NCI-H82 treated with DMSO at 0.1 percent for 48 hours (cell line): ENCODE data around the gene TCOF1.

Experiments
- DNase-seq: peaks from one replicate; lab custom pipeline; 2025; ENCODE audit not compliant: unreplicated experiment; lab: John Stamatoyannopoulos, UW

Gene TCOF1

DNA sequence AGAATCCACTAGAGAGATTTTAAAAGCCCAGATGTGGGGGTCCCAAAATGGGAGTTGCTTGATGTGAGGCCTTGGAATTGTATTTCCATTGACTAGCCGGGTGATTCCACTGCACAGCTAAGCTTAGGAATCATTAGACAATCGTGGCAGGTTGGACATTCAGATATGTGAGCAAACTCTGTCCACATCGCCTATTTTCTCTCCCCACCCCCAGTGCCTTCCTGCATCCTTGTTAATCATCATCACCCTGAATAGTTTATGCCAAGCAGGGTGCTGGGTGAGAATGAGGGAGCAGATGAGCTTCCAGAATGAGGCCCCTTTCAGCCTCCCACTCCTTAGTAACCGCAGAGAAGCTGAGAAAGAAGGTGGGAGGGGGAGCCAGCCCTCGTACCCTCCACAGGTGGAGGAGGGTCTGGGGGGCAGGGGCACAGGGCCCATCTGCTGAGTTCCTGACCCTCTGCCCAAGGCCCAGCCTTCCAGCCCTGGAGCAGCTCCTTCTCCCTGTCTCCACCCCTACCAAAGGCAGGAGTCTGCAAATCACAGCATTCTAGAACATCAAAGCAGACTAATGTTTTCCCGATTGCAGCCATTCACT is 7.7 kb upstream of the TCOF1 start:
- no peak for DNase-seq

DNA sequence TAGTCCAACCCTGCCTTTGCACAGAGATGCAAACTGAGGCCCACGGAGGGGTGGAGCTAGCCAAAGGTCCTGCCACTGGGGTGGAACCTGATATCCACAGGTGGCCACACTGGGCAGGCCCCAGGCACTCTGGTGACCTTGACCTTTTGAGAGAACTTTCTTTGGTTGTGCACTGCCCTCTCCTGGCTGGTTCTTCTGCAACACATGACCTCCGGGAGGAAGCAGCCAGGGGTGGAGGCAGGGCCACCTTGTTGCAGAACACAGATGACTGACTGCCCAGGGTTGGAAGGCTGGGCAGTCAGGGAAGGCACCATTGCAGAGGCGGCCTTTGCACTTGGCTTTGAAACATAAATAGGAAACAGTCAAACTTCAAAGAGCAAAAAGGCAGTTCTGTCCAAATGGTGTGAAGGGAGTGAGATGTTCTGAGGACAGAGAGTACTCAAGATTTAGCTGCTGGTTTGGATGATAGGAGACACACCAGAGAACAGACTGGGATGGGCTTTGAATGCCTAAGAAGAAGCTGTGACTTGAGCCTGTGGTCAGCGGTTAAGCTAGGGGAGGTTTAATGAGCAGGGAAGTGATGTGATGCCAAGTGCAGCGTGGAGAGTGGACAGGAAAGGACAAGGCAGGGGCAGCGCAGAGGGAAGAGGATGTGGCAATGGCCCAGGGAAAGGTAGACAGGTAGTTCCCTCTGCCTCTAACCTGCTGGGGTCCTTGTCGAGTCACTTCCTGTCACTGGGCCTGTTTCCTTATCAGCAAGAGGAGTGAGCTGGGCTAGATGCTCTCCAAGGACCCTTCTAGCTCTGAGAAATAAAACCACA is 6.8 kb upstream of the TCOF1 start:
- peak; percentile 16 for DNase-seq

DNA sequence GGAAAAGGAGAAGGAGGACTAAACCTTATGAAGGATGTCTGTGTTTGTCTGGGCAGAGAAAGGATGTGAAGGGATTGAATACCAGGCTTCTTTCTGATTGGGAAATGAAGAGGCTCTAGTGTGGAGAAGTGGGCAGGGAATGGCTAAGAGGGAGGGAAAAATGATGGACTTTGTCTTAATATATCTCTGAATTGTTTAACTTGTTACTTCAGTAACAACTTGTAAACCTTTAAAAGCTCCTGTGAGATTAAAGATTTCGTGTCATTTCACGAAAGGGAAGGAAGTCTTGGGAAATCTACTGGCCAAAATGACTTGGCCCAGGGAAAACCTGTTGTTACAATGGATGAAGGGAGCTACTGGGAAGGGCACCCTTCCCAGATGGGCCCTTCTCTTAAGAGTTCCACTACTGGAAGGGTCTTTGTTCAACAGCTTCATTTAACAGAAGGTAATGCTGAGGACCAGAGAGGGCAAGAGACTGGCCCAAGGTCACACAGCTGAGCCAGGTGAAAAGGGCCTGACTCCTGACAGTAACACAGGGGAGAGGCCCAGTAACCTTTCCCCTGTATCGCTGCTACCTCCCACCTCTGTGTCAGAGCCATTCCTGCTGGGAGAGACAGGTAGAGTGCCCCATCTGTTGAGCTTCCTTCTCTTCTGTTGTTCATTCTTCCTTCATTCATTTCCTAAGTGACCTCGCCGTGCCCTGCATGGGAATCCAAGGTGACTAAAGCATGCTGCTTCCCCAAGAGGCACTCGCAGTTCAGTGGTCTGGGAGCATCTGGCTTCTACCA is 5.1 kb upstream of the TCOF1 start:
- no peak for DNase-seq

DNA sequence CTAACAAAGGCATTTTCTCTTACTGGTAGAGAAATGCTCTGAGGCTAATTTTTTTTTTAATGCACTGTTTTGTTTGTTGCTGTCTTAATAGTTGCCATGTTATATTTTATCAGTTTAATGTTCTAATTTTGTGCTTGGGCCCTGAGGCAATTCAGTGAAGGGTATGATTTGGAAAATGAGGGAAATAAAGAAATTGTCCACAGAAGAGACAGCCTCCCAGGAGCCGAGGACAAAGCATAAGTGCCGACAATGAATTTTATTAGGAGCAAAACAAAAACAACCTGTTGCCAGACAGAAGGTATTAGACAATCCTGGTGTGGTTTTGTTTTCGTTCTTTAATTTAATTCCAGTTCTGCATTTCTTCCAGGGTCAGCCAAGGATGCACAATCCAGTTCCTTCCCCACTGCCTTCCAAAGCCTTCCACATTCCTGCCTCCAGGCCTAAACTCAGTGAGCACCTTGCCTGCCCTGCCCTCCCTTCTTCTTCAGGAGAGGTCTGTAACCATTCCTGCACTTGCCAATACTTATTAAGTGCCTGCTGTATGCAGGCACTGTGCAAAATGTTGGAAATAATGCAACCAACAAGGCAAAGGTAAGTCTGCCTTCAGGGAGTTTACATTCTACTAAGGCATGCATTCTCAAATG is 4.3 kb upstream of the TCOF1 start:
- no peak for DNase-seq

DNA sequence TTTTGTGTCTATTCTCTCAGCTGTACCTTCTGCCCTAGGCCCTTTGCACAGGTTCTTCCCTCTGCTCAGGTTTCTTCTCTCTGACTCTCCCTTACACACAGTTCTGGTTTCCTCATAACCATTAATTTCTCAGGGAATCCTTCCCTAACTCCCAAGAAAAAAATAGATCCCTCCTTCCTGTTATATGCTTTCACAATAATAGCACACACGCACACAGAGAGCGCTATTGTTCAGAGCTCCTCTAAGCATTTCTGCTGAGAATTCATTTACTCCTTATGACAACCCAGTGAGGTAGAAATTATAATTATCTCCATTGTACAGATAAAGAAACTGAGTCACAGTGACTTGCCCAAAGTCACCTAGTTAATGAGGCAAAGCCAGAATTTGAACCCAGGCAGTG is 1.7 kb upstream of the TCOF1 start:
- no peak for DNase-seq

DNA sequence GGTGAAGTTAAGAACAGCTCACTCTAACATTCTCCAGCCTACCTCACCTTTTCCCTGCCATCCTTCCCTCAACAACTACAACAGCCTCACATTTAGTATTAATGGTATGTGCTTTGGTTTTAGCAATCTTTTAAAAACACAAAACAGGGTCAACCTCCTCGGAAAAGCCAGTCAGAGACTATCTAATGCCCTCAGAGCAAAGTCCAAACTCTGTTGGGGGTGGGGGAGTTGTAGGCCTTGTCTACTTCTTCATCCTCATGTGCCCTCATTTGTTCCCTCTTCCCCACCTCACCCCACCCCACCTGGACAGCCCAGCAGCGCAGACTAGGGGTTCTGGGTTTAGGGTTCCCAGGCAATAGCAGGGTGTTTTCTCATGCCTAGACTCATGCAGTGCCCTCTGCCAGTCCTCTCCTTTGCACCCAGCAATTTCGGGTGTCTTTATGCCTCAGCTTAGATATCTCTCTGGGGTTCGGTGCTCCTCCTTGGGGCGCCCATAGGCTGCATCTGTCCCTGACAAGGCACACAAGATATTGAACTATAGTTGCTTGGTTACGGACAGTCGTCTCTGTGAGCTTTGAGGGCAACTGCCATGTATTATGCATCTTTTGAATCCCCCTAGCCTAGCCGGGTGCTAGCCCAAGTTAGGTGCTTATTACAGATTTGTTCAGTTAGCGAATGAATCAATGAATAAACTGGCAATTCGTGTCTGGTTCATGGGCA is 762 bp upstream of the TCOF1 start:
- DNase-seq = no peak

DNA sequence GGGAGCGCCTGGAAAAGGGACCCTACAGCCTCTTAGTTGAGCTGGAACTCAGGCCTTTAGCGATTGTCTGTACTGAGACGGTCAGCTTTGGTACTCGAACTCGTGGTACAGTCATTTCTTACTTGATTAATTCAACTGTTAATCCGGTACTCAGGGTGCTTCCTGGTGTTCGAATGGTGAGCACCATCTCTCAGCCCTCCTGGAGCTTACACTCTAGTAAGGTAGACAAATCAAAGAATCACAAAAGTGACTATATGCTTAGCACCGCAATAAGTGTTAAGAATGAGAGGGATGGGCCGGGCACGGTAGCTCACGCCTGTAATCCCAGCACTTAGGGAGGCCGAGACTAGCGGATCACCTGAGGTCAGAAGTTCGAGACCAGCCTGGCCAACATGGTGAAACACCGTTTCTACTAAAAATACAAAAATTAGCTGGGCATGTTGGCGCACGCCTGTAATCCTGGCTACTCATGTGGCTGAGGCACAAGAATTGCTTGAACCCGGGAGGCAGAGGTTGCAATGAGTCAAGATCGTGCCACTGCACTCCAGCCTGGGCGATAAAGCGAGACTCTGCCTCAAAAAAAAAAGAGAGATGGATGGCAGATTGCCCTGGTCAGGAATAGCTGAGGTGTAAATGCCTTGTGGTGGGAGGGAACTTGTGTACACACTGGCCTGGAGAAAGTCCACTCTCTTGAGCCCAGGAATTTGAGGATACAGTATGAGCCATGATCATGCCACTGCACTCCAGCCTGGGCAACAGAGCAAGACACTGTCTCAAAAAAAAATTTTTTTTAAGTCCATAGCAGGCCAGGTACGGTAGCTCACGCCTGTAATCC is 981 bp downstream of the TCOF1 start:
- DNase-seq = no peak

DNA sequence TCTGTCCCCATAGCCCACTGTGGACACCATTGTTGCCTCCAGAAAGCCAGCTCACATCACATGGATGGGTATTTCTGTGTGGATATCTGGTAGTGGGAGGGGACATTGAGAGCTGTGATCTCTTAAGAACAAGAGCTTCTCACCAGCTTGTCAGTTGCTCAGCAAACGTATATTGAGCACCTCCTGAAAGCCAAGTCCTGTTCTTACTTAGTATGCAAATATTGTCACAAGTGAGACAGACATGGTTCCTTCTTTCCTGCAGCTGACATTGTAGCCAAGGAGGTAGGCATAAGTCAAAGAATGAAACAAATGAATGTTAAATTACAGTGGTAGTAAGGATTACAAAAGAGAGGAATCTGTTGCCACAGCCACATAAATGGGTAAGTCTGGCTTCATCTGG is 3.8 kb downstream of the TCOF1 start:
- no peak for DNase-seq

DNA sequence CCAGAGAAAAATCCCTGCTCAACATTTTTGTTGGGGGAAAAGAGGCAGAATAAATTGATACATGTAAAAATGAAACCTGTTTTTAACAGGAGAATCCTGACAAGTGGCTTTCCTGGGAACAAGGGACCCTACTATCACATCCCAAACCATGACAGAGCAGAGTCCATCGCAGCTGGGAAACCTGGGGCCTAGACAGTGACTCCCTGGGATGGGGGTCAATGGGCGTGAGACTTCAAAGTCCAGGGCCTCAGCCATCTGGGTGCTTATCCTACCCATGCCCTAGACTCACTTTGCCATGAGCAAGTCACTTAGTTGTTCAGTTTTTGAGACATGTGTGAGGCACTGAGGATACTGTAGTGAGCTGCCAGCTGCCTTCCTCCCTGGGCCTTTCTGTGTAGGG is 5.7 kb downstream of the TCOF1 start:
- DNase-seq = no peak

DNA sequence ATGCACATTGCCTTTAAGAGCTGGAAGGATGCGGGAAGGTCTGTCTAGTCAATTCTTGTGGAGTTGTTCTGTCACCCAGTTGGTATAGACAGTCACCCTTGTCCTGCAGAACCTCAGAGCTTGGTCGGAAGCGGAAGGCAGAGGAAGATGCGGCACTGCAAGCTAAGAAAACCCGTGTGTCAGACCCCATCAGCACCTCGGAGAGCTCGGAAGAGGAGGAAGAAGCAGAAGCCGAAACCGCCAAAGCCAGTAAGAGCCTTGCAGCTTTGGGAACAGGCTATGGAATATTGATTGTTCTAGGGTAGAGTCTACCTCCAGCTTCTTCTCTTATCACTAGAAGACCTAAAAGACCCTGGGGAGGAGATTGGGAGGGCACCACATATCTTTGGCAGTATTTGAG is 6.5 kb downstream of the TCOF1 start:
- no peak for DNase-seq

DNA sequence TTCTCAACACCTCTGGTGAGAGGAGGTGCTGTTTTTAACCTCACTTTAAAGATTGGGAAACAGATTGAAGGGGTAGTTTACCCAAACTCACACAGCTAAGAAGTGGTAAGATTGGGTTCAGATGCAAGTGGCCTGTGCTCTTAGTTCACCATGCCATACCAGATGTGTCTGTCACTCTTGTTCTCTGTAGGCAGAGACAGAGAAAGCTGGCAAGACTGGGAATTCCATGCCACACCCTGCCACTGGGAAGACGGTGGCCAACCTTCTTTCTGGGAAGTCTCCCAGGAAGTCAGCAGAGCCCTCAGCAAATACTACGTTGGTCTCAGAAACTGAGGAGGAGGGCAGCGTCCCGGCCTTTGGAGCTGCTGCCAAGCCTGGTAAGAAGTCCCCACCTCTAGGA is 11.0 kb downstream of the TCOF1 start:
- no peak for DNase-seq

DNA sequence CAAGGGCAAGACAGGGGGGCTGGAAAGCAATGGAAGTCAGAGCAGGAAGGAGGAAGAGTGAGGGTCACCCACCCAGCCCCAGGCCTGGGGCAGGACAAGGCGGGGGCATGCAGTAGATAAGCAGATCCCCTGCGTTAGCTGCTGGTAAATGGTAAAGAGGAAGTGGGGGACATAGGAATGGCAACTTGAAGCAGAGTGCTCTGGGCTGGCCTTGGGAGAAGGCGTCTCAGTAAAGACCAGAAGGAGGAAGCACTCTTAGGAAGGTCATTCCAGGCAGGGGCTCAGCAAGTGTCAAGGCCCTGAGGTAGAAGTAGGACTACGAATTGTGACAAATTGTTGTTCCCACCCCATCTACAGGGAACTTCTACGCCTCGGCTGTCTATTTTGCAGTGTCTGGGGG is 15.1 kb downstream of the TCOF1 start:
- DNase-seq = no peak

DNA sequence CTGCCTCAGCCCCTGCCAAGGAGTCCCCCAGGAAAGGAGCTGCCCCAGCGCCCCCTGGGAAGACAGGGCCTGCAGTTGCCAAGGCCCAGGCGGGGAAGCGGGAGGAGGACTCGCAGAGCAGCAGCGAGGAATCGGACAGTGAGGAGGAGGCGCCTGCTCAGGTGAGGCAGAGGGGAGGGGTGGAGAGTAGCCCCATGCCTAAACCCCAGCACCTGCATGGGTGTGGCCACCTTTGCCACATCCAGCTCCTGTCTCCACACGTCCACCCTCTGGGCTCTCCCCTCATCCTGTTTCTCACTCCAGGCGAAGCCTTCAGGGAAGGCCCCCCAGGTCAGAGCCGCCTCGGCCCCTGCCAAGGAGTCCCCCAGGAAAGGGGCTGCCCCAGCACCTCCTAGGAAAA is 17.2 kb downstream of the TCOF1 start:
- no peak for DNase-seq

DNA sequence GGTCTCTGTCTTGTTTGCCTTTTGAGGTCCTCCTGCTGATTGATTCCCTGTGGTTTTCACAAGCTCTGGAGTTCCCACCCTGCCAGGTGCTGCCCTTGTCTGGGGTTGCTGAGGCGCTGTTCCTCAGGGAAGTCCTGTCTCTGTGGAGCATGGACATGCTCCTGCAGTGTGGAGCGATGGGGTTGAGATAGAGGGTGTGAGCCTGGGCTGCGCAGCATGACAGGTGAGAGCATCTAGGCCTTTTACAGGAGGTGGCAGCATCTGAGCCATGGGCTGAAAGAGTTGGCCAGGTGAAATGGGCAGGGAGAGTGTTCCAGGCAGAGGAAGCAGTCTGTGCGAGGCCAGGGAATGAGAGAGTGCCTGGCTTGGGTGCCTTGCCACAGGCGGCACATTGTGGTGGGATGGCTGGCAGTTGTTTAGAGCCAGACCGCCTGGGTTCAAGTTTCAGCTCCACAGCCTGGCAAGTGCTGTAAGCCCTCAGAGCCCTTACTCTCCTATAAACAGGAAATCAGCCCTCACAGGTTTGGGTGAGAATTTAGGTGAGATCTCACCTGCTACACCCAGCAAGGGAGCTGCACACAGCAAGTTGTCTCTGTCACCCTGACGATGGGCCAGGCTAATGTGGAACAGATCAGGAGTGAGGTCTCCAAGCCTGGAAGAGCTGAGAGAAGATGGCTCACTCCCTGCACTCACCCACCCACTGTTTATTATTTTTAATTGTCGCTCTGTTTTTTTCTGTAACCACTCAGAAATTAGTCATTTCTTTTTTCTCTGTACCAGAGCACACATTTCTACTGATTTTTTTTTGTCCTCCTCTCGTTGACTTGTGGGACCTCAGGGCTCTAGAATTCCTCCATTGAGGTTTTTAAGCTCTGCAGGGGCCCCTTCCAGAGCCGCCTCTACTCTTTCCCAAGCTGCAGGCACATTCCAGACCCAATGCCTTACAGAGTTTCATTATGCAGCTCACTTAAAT is 19.6 kb downstream of the TCOF1 start:
- no peak for DNase-seq

DNA sequence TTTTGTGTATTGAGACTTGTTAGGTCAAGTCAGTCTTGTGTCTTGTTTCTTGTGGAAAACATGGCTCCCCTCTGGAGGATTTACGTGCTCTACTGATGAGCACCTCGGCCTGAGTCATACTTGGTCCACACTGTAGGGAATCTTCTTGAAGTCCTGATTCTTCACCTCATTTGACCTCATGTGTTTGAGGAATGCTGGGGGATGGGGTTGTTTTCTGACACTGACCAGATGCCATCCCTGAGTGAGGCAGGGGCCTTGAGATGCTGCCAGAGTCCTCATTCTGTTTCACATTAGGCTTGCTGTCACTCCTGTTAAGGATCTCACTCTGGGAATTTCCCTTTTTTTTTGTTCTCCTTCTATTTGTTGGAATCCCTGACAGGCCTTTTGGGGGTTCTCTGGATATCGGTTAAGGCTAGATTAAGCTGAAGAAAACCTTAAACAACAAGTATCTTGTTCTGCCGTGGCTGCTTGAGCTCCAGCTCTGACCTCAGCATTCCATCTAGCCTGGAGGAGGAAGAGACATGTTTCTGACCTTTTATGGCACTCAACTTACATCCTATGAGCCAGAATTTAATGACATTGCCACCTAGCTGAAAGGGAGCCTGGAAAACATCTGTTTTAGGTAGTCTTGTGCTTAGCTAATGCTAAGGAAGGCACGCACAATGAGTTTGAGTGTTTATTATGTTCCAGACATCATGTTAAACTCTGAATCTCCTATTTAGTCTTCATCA is 20.6 kb downstream of the TCOF1 start:
- no peak for DNase-seq

DNA sequence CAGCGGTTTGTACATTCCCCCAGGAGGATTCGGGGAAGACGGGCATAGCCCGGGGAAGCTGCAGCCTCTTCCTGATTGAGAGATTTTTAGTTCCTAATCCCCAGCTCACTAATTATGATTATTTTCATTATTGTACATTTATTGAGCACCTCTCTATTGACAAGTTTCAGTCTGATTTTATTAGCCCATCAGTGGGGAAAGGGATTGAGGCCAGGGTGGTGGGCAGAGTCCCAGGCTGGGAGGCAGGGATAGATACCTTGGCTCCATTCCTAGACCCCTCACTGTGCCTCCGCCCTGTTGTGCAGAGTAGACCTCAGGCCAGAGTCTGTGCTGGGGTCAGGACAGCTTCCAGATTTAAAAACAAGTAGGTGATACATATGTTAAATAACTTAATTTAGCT is 27.2 kb downstream of the TCOF1 start:
- no peak for DNase-seq

DNA sequence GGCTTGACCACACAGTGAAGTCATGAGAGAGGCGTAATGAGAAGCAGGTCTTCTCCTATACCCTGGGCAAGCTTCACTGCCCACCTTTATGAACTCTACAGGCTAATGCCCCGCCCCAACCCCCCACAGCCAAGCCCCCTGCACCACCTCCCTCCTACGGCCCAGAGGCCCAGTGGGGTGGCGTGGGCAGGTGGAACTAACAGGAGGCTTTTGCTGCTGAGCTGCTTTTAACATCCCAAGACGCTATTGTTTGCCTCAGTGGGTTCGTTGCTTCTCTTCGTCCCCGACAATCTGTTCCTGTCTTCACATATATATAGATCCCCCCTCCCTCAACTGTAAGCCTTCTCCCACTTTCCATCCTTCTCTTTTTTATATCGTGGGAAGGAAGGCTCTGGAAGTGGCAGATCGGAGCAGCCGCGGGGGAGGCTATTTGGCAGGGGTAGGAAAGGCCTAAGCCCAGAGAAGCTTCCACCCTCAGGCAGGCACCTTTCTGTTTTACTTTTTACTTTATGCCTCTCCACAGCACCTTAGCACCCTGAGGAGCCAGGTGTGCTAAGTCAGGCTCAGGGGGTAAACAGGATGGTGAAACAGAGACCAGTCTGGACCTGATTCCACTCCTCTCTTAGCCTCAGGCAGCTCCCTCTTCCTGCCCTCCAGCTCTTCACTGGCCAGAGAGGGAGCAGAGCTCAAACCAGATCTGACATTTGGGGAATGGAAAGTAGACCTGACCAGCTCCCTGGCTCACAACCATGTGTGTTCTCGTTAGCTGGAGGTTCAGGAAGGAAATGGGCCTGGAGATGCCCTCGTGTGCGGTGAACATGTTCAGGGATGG is 28.7 kb downstream of the TCOF1 start:
- no peak for DNase-seq
